Islet of Langerhans (tissue), 1 donor: ENCODE data around the gene GFI1B.
"Not testable (repeated sequence)": the region's sequence is repeated elsewhere in the genome, so short reads cannot be mapped to it uniquely, and the experiment has no call there.

Experiments
- FAIRE-seq: peaks from one replicate; lab custom pipeline; 2011; peaks lifted over from hg19 to GRCh38; lab: Jason Lieb, UNC

GFI1B gene

GRCh38 chr9:132991351-132992300 lies 13.1 kb downstream of the GFI1B start:
- FAIRE-seq = no peak

GRCh38 chr9:132993511-132993939 lies 15.0 kb downstream of the GFI1B start:
- FAIRE-seq = no peak

- no peak for FAIRE-seq
Observed at GRCh38 chr9:132994410-132995120, 16.1 kb downstream of the GFI1B start.

- FAIRE-seq = no peak
Observed at GRCh38 chr9:132995121-132995420, 16.6 kb downstream of the GFI1B start.

GRCh38 chr9:132995879-132996278 lies 17.4 kb downstream of the GFI1B start:
- FAIRE-seq = no peak

- no peak for FAIRE-seq
Observed at GRCh38 chr9:132996526-132996925, 18.0 kb downstream of the GFI1B start.

- FAIRE-seq = no peak
Observed at GRCh38 chr9:132997591-132997990, 19.1 kb downstream of the GFI1B start.

- not testable (repeated sequence) for FAIRE-seq
Observed at GRCh38 chr9:132998221-132998620, 19.7 kb downstream of the GFI1B start.

- no peak for FAIRE-seq
Observed at GRCh38 chr9:132998831-132999635, 20.5 kb downstream of the GFI1B start.

GRCh38 chr9:133002147-133003070 lies 23.9 kb downstream of the GFI1B start:
- no peak for FAIRE-seq

- FAIRE-seq = no peak
Observed at GRCh38 chr9:133003071-133003461, 24.6 kb downstream of the GFI1B start.

- FAIRE-seq = no peak
Observed at GRCh38 chr9:133003671-133004090, 25.2 kb downstream of the GFI1B start.

- no peak for FAIRE-seq
Observed at GRCh38 chr9:133004091-133004998, 25.9 kb downstream of the GFI1B start.

- FAIRE-seq = no peak
Observed at GRCh38 chr9:133004999-133005760, 26.7 kb downstream of the GFI1B start.

GRCh38 chr9:133005957-133006356 lies 27.5 kb downstream of the GFI1B start:
- FAIRE-seq = no peak

GRCh38 chr9:133006731-133007352 lies 28.3 kb downstream of the GFI1B start:
- FAIRE-seq = no peak

GRCh38 chr9:133008406-133008805 lies 29.9 kb downstream of the GFI1B start:
- no peak for FAIRE-seq

- no peak for FAIRE-seq
Observed at GRCh38 chr9:133008824-133009223, 30.3 kb downstream of the GFI1B start.

GRCh38 chr9:133009906-133010582 lies 31.6 kb downstream of the GFI1B start:
- no peak for FAIRE-seq
